Motor neuron (in vitro differentiated cells): Measurements from ENCODE around the gene BRD7. TPM values are rescaled to one million over a fixed set of nuclear protein-coding genes. Genes with fewer than 3 reads are reported as not detected.

Experiments used
- ATAC-seq, 8 experiments: fragments of 200-7000 bp; cut with Tn5 transposase; replicated peaks in 6 of 8; 2 replicates each; pipeline ENCODE4 v1.8.0; 2021; ENCODE audit warnings: mild to moderate bottlenecking in 8 of 8, moderate library complexity in 8 of 8
- H3K27ac ChIP-seq, 2 donors: fragments of 250-450 bp; sonication (Bioruptor Pico); 2 replicates each; pipeline ENCODE4 v1.9.0; 2021; ENCODE audit warnings: antibody characterized with exemption in 2 of 2, mild to moderate bottlenecking in 2 of 2, moderate library complexity in 1 of 2
- H3K4me1 ChIP-seq, 2 donors: fragments of 250-450 bp; sonication (Bioruptor Pico); replicated peaks in 1 of 2; 2 replicates each; pipeline ENCODE4 v1.6.1; 2021; ENCODE audit warnings: antibody characterized with exemption in 2 of 2, mild to moderate bottlenecking in 2 of 2, moderate library complexity in 1 of 2
- H3K4me3 ChIP-seq, 5 donors: fragments of 250-450 bp; sonication (Bioruptor Pico); 2 replicates each; pipeline ENCODE4 v1.9.0; 2021; ENCODE audit warnings: antibody characterized with exemption in 5 of 5, mild to moderate bottlenecking in 5 of 5, moderate library complexity in 4 of 5
- WGBS, 10 experiments: fragments of 450-650 bp; shearing (Covaris generic); methylation state at CpG; one replicate each; pipeline ENCODE4 v1.0.0; 2022; 5-methylcytosine and 5-hydroxymethylcytosine counted together
- in situ Hi-C, 9 experiments: fragments of 400-800 bp; cut with MboI; loops; one replicate each; pipeline ENCODE4 v1.15.0; 2021; ENCODE audit warnings: low sequenced_read_pairs in 9 of 9, low pct_unique_long_range_greater_than_20kb in 2 of 9; ENCODE audit not compliant: unreplicated experiment in 9 of 9
- total RNA-seq, 8 experiments: library from RNA; unstranded; fragments of 300-600 nt; gene quantifications; 2 replicates each; pipeline versions ENCODE4 v1.2.3 to v1.2.4, GENCODE V29; 2022

The BRD7 gene
- total RNA-seq, 8 experiments from 2014 or later: 32.5 to 85.4 (median 55.8) TPM

GRCh38 chr16:50272687-50273381 lies 96.0 kb downstream of the BRD7 start:
- WGBS, 10 experiments: 67 to 100% (median 83%) methylated on average over 1 to 2 of the region's 5 CpGs; no CpG with 5 or more reads in 4 of the 10 experiments
- Histone ChIP-seq H3K4me1 (peaks cover 0 to under 1% of the 10 kb centered on the region in 2 donors), H3K27ac (no peak overlapping the region), H3K4me3 (no peak overlapping the region)
- ATAC-seq: no peak
- in situ Hi-C loops: no loop called here

- Histone ChIP-seq H3K4me1 (peaks cover 3 to 7% of the 10 kb centered on the region in 2 donors), H3K27ac (no peak overlapping the region), H3K4me3 (no peak overlapping the region)
- in situ Hi-C loops: no loop called here
- 100% methylated on average over 6 of the region's 7 CpGs; no CpG with 5 or more reads in 9 of the 10 experiments for WGBS, 10 experiments
- peak in 1 of 8 experiments; percentile 36 for ATAC-seq
These were observed 96.6 kb downstream of the BRD7 start for GRCh38 chr16:50272111-50272571.

GRCh38 chr16:50271148-50272041 lies 97.4 kb downstream of the BRD7 start:
- in situ Hi-C loops: no loop called here
- 40 to 100% (median 50%) methylated on average over 1 to 2 of the region's 15 CpGs; no CpG with 5 or more reads in 5 of the 10 experiments for WGBS, 10 experiments
- Histone ChIP-seq H3K4me3 (no peak overlapping the region), H3K27ac (no peak overlapping the region), H3K4me1 (peaks cover 10 to 15% of the 10 kb centered on the region in 2 donors)
- peak in 1 of 8 experiments; percentile 31 for ATAC-seq

- in situ Hi-C loops: no loop called here
- peaks cover 15 to 22% of the 10 kb centered on the region in 2 donors for H3K4me1 ChIP-seq
- no peak for ATAC-seq
- 93 to 100% (median 100%) methylated on average over 1 to 3 of the region's 13 CpGs; no CpG with 5 or more reads in 6 of the 10 experiments for WGBS, 10 experiments
- no peak overlapping the region for H3K27ac ChIP-seq
- no peak overlapping the region for H3K4me3 ChIP-seq
These were observed 98.2 kb downstream of the BRD7 start for GRCh38 chr16:50270510-50271147.

GRCh38 chr16:50269769-50270509 lies 98.8 kb downstream of the BRD7 start:
- H3K4me3 ChIP-seq: no peak overlapping the region
- WGBS, 10 experiments: 50 to 100% (median 92%) methylated on average over 1 to 6 of the region's 12 CpGs; no CpG with 5 or more reads in 3 of the 10 experiments
- in situ Hi-C loops: no loop called here

GRCh38 chr16:50269061-50269705 lies 99.6 kb downstream of the BRD7 start:
- Histone ChIP-seq H3K27ac (no peak overlapping the region), H3K4me1 (peaks cover 15 to 25% of the 10 kb centered on the region in 2 donors), H3K4me3 (no peak overlapping the region)
- in situ Hi-C loops: no loop called here
- no peak for ATAC-seq
- WGBS, 10 experiments: 67 to 100% (median 94%) methylated on average over 1 to 5 of the region's 13 CpGs; no CpG with 5 or more reads in 1 of the 10 experiments

More at GRCh38 chr16:50269769-50270509, 98.8 kb downstream of the BRD7 start:
- no peak overlapping the region for H3K27ac ChIP-seq
- no peak for ATAC-seq
- H3K4me1 ChIP-seq: peaks cover 15 to 25% of the 10 kb centered on the region in 2 donors

- peaks cover 15 to 31% of the 10 kb centered on the region in 2 donors for H3K4me1 ChIP-seq
- in situ Hi-C loops: no loop called here
- ATAC-seq: no peak
- WGBS, 10 experiments: 50 to 100% (median 93%) methylated on average over 1 to 4 of the region's 5 CpGs; no CpG with 5 or more reads in 6 of the 10 experiments
- H3K27ac ChIP-seq: no peak overlapping the region
- H3K4me3 ChIP-seq: no peak overlapping the region
These were observed 100.4 kb downstream of the BRD7 start for GRCh38 chr16:50268352-50268751.

- no peak for ATAC-seq
- 80 to 100% (median 95%) methylated on average over 1 to 3 of the region's 3 CpGs; no CpG with 5 or more reads in 6 of the 10 experiments for WGBS, 10 experiments
- Histone ChIP-seq H3K4me3 (no peak overlapping the region), H3K27ac (no peak overlapping the region), H3K4me1 (peaks cover 15 to 34% of the 10 kb centered on the region in 2 donors)
- in situ Hi-C loops: no loop called here
These were observed 101.1 kb downstream of the BRD7 start for GRCh38 chr16:50267651-50268050.

GRCh38 chr16:50267151-50267631 lies 101.6 kb downstream of the BRD7 start:
- H3K4me3 ChIP-seq: no peak overlapping the region
- WGBS, 10 experiments: 36 to 93% (median 63%) methylated on average over 2 of the region's 8 CpGs; no CpG with 5 or more reads in 7 of the 10 experiments
- in situ Hi-C loops: no loop called here
- H3K4me1 ChIP-seq: peaks cover 15 to 34% of the 10 kb centered on the region in 2 donors
- ATAC-seq: no peak
- peak overlapping the region in 1 of 2 donors; percentile 78 for H3K27ac ChIP-seq

GRCh38 chr16:50266337-50267091 lies 102.3 kb downstream of the BRD7 start, which contains the start of gene ADCY7:
Gene ADCY7 (plus strand): TSS chr16:50266551. CDS start chr16:50288180, 21,629 bp downstream.
- H3K4me1 ChIP-seq: peaks cover 15 to 34% of the 10 kb centered on the region in 2 donors
- ATAC-seq: peak; percentile 89 to 98 (median 96)
- H3K4me3 ChIP-seq: peak within 1 kb of the TSS in 1 of 5 donors; percentile 16
- H3K27ac ChIP-seq: peak within 1 kb of the TSS; percentile 31 to 78
- WGBS, 10 experiments: 0 to 90% (median 20%) methylated on average over 1 to 9 of the region's 25 CpGs; no CpG with 5 or more reads in 3 of the 10 experiments
- in situ Hi-C loops: no loop called here
